Breast epithelium (tissue), 3 donors: ENCODE results near the gene CLCA2.

Source experiments
- CTCF ChIP-seq, 3 donors: fragments of 450-650 bp; IDR thresholded peaks; one replicate each; pipeline ENCODE4 v1.5.1; 2016 to 2017; ENCODE audit warnings: antibody characterized with exemption in 3 of 3, mild to moderate bottlenecking in 3 of 3, moderate library complexity in 3 of 3
- POLR2A ChIP-seq: fragments of 450-650 bp; IDR thresholded peaks from one replicate; pipeline ENCODE4 v1.6.1; 2016; ENCODE audit warnings: antibody characterized with exemption, mild to moderate bottlenecking, moderate library complexity

GRCh38 chr1:86504137-86504479 is 80.1 kb downstream of the CLCA2 start:
- TF ChIP-seq CTCF (IDR thresholded peaks at IDR 0.05) (no peak), POLR2A (no peak)
